GM12878 (cell line): ENCODE data around the gene RTCA. TPM values are rescaled to one million over a fixed set of nuclear protein-coding genes. Genes with fewer than 3 reads are reported as not detected.

Experiments
- ATAC-seq: fragments of 200-7000 bp; cut with Tn5 transposase; 3 replicates; pipeline ENCODE4 v1.9.1; 2020; ENCODE audit warnings: mild to moderate bottlenecking, moderate library complexity
- BruUV-seq: library from RNA; stranded (reverse); fragments of 400-500 nt; replicated peaks from 2 replicates; lab custom pipeline; 2021; lab: Mats Ljungman, UMichigan
- CTCF ChIA-PET: fragments of 300-600 bp; sonication (Branson Sonifier 250); formaldehyde crosslinking; extraction: SDS; loops from one replicate; lab custom pipeline; 2021; ENCODE audit warnings: inconsistent platforms; lab: Yijun Ruan, JAX
- POLR2A ChIA-PET: fragments of 350-600 bp; formaldehyde crosslinking; extraction: SDS; loops from one replicate; lab custom pipeline; 2021; ENCODE audit warnings: inconsistent platforms; lab: Charles Lee
- RAD21 ChIA-PET: fragments of 300-600 bp; sonication (Branson Sonifier 250); formaldehyde crosslinking; loops from one replicate; lab custom pipeline; 2023; ENCODE audit warnings: antibody characterized with exemption; ENCODE audit not compliant: unreplicated experiment; lab: Charles Lee
- SMC1A ChIA-PET: fragments of 300-600 bp; sonication (Branson Sonifier 250); formaldehyde crosslinking; loops from one replicate; lab custom pipeline; 2023; ENCODE audit not compliant: unreplicated experiment, uncharacterized antibody; lab: Charles Lee
- DNase-seq: peaks from one replicate; pipeline ENCODE4 v3.0.0-alpha.2; 2011; ENCODE audit warnings: low read depth, low spot score
- FAIRE-seq: peaks from 3 replicates; lab custom pipeline; 2011; peaks lifted over from hg19 to GRCh38; lab: Jason Lieb, UNC
- H2AFZ ChIP-seq: 2 replicates; pipeline ENCODE4 v1.6.0; 2011; ENCODE audit warnings: low read depth, low read length, control low read depth; ENCODE audit not compliant: control insufficient read depth
- H3K27ac ChIP-seq: 2 replicates; pipeline ENCODE4 v1.5.1; 2011; ENCODE audit warnings: control low read depth; ENCODE audit not compliant: control insufficient read depth, insufficient read depth
- H3K27me3 ChIP-seq, 2 experiments: replicated peaks in 1 of 2; 2 replicates each; pipeline versions ENCODE4 v1.6.0 to v1.6.1; 2011; ENCODE audit warnings: low read length in 1 of 2; ENCODE audit not compliant: control insufficient read depth in 2 of 2, insufficient read depth in 2 of 2
- H3K36me3 ChIP-seq, 2 experiments: 2 replicates each; pipeline ENCODE4 v1.5.1; 2011; ENCODE audit warnings: low read length in 1 of 2; ENCODE audit not compliant: control insufficient read depth in 2 of 2, insufficient read depth in 2 of 2
- H3K4me1 ChIP-seq: 2 replicates; pipeline ENCODE4 v1.6.1; 2011; ENCODE audit warnings: mild to moderate bottlenecking, low read length, moderate library complexity, mixed read lengths; ENCODE audit not compliant: control insufficient read depth, insufficient read depth
- H3K4me2 ChIP-seq: 2 replicates; pipeline ENCODE4 v1.6.0; 2011; ENCODE audit warnings: control low read depth; ENCODE audit not compliant: control insufficient read depth, insufficient read depth
- H3K4me3 ChIP-seq: fragments of 200-600 bp; sonication (generic); 2 replicates; pipeline ENCODE4 v1.5.1; 2016
- H3K79me2 ChIP-seq: 2 replicates; pipeline ENCODE4 v1.6.0; 2011; ENCODE audit warnings: low read length; ENCODE audit not compliant: control insufficient read depth, insufficient read depth
- H3K9ac ChIP-seq: 2 replicates; pipeline ENCODE4 v1.8.0; 2011; ENCODE audit warnings: low read length, control low read depth, mixed read lengths; ENCODE audit not compliant: control insufficient read depth, insufficient read depth
- H3K9me3 ChIP-seq: replicated peaks from 3 replicates; pipeline ENCODE4 v1.5.1; 2011; ENCODE audit warnings: mild to moderate bottlenecking, low read length; ENCODE audit not compliant: control insufficient read depth, insufficient read depth
- H4K20me1 ChIP-seq: 2 replicates; pipeline ENCODE4 v1.6.0; 2011; ENCODE audit not compliant: control insufficient read depth, insufficient read depth
- ATF2 ChIP-seq: IDR thresholded peaks from 2 replicates; pipeline ENCODE4 v1.6.1; 2012; ENCODE audit warnings: low read length, inconsistent platforms
- ATF3 ChIP-seq: IDR thresholded peaks from 2 replicates; pipeline ENCODE4 v1.6.1; 2011; ENCODE audit warnings: low read depth, mild to moderate bottlenecking, low read length, moderate library complexity, borderline replicate concordance; ENCODE audit errors: extremely low read depth
- DPF2 ChIP-seq: fragments of 450-650 bp; IDR thresholded peaks from 2 replicates; pipeline ENCODE4 v1.6.1; 2017; ENCODE audit warnings: mild to moderate bottlenecking
- EED ChIP-seq: sonication (generic); IDR thresholded peaks from 2 replicates; pipeline ENCODE4 v1.6.1; 2016; ENCODE audit warnings: antibody characterized with exemption, low read depth
- EGR1 ChIP-seq, 2 experiments: IDR thresholded peaks; 1 replicate in 1 of 2; 2 replicates in 1 of 2; pipeline ENCODE4 v1.6.1; 2011 to 2012; ENCODE audit warnings: low read depth in 2 of 2, low read length in 2 of 2, borderline replicate concordance in 1 of 2, mild to moderate bottlenecking in 1 of 2, moderate library complexity in 1 of 2
- ELK1 ChIP-seq: IDR thresholded peaks from 2 replicates; pipeline ENCODE4 v1.6.1; 2012; ENCODE audit warnings: low read depth, low read length, improper control_type of control experiment
- HCFC1 ChIP-seq: fragments of 150-350 bp; IDR thresholded peaks from 2 replicates; pipeline ENCODE4 v1.6.1; 2014; ENCODE audit warnings: low read length
- MXI1 ChIP-seq: fragments of 150-350 bp; IDR thresholded peaks from 2 replicates; pipeline ENCODE4 v1.6.1; 2011; ENCODE audit warnings: low read depth, mild to moderate bottlenecking, inconsistent platforms, low read length, improper control_type of control experiment
- RB1 ChIP-seq: fragments of 450-650 bp; formaldehyde crosslinking; IDR thresholded peaks from 2 replicates; pipeline ENCODE4 v1.6.1; 2017; ENCODE audit warnings: mild to moderate bottlenecking, borderline replicate concordance
- ZNF207 ChIP-seq: fragments of 450-650 bp; IDR thresholded peaks from 2 replicates; pipeline ENCODE4 v1.6.1; 2014; ENCODE audit warnings: antibody characterized with exemption, mild to moderate bottlenecking, borderline replicate concordance
- ZNF217 ChIP-seq: fragments of 450-650 bp; IDR thresholded peaks from 2 replicates; pipeline ENCODE4 v1.6.1; 2017; ENCODE audit warnings: antibody characterized with exemption, mild to moderate bottlenecking
- ZNF592 ChIP-seq: fragments of 450-650 bp; IDR thresholded peaks from 2 replicates; pipeline ENCODE4 v1.6.1; 2017; ENCODE audit warnings: mild to moderate bottlenecking, moderate library complexity
- WGBS: methylation state at CpG from one replicate; pipeline ENCODE4 v1.1.6; 2016; ENCODE audit warnings: low lambda C conversion rate; ENCODE audit not compliant: insufficient replicate concordance, insufficient coverage; ENCODE audit errors: missing lambda C conversion rate; 5-methylcytosine and 5-hydroxymethylcytosine counted together
- in situ Hi-C: fragments of 300-500 bp; cut with MboI; formaldehyde crosslinking; loops from 9 replicates; pipeline ENCODE4 v1.14.3; 2018; ENCODE audit warnings: mixed read lengths
- intact Hi-C: fragments of 100-400 bp; cut with micrococcal nuclease; formaldehyde crosslinking; loops from one replicate; pipeline ENCODE4 v1.14.2; 2022; ENCODE audit not compliant: unreplicated experiment
- polyA plus RNA-seq, 11 experiments: library from polyadenylated mRNA; depleted of rRNA in 4 of 11; unstranded in 6 of 11; stranded (reverse) in 5 of 11; fragments of >200 nt; fragmentation: Nextera tagmentation in 4 of 11; fragmentation: Illumina TruSeq in 1 of 11; extraction: Ambion mirVana in 4 of 11; extraction: Trizol in 1 of 11; gene quantifications; 1 replicate in 1 of 11; 2 replicates in 10 of 11; pipeline versions ENCODE4 v1.2.1 to v1.2.3, GENCODE V29; 2011 to 2016; ENCODE audit warnings: inconsistent platforms in 2 of 11, missing spikeins in 2 of 11, low read depth in 1 of 11
- total RNA-seq, 4 experiments: library from RNA; depleted of rRNA in 3 of 4; stranded (reverse); fragments of >200 nt in 3 of 4; fragmentation: Illumina TruSeq in 1 of 4; extraction: Trizol in 1 of 4; gene quantifications; 2 replicates each; pipeline versions ENCODE4 v1.2.1 to v1.2.3, GENCODE V29; 2013 to 2021
- TF ChIP-seq, protein P1 (sequence below), 3 experiments: IDR thresholded peaks in 2 of 3; conservative IDR thresholded peaks in 1 of 3; 2 replicates each; pipeline ENCODE4 v1.5.1; 2011; ENCODE audit warnings: low read depth in 3 of 3, low read length in 3 of 3, mild to moderate bottlenecking in 3 of 3, control low read depth in 2 of 3, moderate library complexity in 2 of 3, inconsistent platforms in 1 of 3, mixed read lengths in 1 of 3; ENCODE audit not compliant: control insufficient read depth in 2 of 3, insufficient read depth in 1 of 3; ENCODE audit errors: extremely low read depth in 1 of 3
- TF ChIP-seq, protein P2 (sequence below): fragments of 150-350 bp; IDR thresholded peaks from 2 replicates; pipeline ENCODE4 v1.6.1; 2014; ENCODE audit warnings: mild to moderate bottlenecking, low read depth, low read length

Gene RTCA
- total and polyA plus RNA-seq, 10 of the 15 experiments (the other 5 are each of a cell fraction or from before 2014, with no cell fraction given) = 10.3 to 63.5 (median 37.3) TPM

DNA sequence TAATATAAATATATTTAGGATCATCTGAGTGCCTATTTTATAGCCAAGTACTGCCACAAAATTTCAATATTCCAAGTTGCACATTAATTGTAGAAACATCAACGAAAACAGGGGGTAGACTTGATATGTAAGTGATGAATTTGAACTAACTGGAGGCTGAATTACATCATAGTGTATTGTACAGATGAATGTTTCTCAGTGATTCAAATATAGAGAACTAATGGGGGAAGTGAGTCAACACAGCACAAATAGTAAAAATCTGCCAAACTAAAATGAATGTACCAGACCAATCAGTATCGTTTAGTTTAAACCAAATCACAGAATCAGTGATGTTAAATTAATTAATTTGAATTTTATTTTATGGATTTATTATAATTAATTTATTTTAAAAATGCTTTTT lies 42.8 kb downstream of the RTCA start:
- H3K27ac ChIP-seq = no peak overlapping the region
- no peaks in the 10 kb centered on the region for H4K20me1 ChIP-seq
- SMC1A ChIA-PET = no interaction called here
- no peaks in the 10 kb centered on the region for H3K79me2 ChIP-seq
- no peaks in the 10 kb centered on the region for H3K27me3 ChIP-seq
- no peak overlapping the region for H3K9ac ChIP-seq
- H3K4me1 ChIP-seq = no peaks in the 10 kb centered on the region
- 0% methylated on average over 2 of the region's 2 CpGs for WGBS
- intact Hi-C loops = no loop called here
- CTCF ChIA-PET = no interaction called here
- no TSS peak for BruUV-seq
- H2AFZ ChIP-seq = no peak overlapping the region
- H3K4me2 ChIP-seq = no peak overlapping the region
- ATAC-seq = peak; percentile 85
- H3K4me3 ChIP-seq = no peak overlapping the region
- RAD21 ChIA-PET = no interaction called here
- H3K36me3 ChIP-seq = no peaks in the 10 kb centered on the region
- POLR2A ChIA-PET = no interaction called here
- H3K9me3 ChIP-seq = no peaks in the 10 kb centered on the region
- in situ Hi-C loops = no loop called here
- no peak for DNase-seq
- no peak for FAIRE-seq
- no peak for TF ChIP-seq EGR1 (IDR thresholded peaks at IDR 0.05; ENCODE audit: borderline replicate concordance in 1 of 2, low read depth in 2 of 2, low read length in 2 of 2)
- peak; percentile 86 for TF ChIP-seq ATF2
- TF ChIP-seq, protein P1, sequence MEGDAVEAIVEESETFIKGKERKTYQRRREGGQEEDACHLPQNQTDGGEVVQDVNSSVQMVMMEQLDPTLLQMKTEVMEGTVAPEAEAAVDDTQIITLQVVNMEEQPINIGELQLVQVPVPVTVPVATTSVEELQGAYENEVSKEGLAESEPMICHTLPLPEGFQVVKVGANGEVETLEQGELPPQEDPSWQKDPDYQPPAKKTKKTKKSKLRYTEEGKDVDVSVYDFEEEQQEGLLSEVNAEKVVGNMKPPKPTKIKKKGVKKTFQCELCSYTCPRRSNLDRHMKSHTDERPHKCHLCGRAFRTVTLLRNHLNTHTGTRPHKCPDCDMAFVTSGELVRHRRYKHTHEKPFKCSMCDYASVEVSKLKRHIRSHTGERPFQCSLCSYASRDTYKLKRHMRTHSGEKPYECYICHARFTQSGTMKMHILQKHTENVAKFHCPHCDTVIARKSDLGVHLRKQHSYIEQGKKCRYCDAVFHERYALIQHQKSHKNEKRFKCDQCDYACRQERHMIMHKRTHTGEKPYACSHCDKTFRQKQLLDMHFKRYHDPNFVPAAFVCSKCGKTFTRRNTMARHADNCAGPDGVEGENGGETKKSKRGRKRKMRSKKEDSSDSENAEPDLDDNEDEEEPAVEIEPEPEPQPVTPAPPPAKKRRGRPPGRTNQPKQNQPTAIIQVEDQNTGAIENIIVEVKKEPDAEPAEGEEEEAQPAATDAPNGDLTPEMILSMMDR (IDR thresholded peaks at IDR 0.05 in 2 of 3, conservative IDR thresholded peaks at IDR 0.05 in 1 of 3; ENCODE audit: control insufficient read depth in 2 of 3, extremely low read depth in 1 of 3, insufficient read depth in 1 of 3, low read depth in 3 of 3, low read length in 3 of 3) = no peak
- TF ChIP-seq ZNF207 = no peak
- no peak for TF ChIP-seq ZNF592
- TF ChIP-seq ELK1 = no peak
- TF ChIP-seq ZNF217 = no peak
- TF ChIP-seq EED = no peak
- TF ChIP-seq MXI1 = no peak
- no peak for TF ChIP-seq ATF3
- TF ChIP-seq DPF2 = no peak
- TF ChIP-seq RB1 = no peak
- no peak for TF ChIP-seq HCFC1
- TF ChIP-seq, protein P2, sequence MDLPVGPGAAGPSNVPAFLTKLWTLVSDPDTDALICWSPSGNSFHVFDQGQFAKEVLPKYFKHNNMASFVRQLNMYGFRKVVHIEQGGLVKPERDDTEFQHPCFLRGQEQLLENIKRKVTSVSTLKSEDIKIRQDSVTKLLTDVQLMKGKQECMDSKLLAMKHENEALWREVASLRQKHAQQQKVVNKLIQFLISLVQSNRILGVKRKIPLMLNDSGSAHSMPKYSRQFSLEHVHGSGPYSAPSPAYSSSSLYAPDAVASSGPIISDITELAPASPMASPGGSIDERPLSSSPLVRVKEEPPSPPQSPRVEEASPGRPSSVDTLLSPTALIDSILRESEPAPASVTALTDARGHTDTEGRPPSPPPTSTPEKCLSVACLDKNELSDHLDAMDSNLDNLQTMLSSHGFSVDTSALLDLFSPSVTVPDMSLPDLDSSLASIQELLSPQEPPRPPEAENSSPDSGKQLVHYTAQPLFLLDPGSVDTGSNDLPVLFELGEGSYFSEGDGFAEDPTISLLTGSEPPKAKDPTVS = no peak
